ENCODE measurements around the gene ZNF503. TPM values are rescaled to one million over a fixed set of nuclear protein-coding genes. Genes with fewer than 3 reads are reported as not detected.

ZNF503 gene
- total RNA-seq, 1 donor from 2014 or later = 36.2 TPM

DNA sequence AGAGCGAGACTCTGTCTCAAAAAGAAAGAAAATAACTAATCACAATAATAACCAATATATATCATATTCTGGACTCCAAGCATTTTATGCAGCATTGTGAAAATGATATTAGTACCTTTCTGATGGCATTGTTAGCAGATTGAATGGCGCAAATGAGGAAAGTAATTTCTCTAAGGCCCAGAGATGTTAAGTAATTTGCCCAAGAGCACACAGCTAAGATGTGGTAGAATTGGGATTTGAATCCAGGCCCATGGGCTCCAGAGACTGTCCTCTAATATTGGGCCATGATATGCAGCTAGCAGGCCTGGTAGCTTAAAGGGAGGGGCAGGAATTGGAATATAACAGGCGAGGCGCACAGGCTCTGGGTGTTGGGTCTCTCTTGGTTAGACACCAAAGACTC lies 44.1 kb downstream of the ZNF503 start:
- Histone ChIP-seq H3K36me3 (no peaks in the 10 kb centered on the region), H3K27me3 (no peaks in the 10 kb centered on the region), H3K4me3 (no peak overlapping the region), H3K9me3 (no peaks in the 10 kb centered on the region), H3K4me1 (no peaks in the 10 kb centered on the region), H3K27ac (no peak overlapping the region)
- TF ChIP-seq, protein P1, sequence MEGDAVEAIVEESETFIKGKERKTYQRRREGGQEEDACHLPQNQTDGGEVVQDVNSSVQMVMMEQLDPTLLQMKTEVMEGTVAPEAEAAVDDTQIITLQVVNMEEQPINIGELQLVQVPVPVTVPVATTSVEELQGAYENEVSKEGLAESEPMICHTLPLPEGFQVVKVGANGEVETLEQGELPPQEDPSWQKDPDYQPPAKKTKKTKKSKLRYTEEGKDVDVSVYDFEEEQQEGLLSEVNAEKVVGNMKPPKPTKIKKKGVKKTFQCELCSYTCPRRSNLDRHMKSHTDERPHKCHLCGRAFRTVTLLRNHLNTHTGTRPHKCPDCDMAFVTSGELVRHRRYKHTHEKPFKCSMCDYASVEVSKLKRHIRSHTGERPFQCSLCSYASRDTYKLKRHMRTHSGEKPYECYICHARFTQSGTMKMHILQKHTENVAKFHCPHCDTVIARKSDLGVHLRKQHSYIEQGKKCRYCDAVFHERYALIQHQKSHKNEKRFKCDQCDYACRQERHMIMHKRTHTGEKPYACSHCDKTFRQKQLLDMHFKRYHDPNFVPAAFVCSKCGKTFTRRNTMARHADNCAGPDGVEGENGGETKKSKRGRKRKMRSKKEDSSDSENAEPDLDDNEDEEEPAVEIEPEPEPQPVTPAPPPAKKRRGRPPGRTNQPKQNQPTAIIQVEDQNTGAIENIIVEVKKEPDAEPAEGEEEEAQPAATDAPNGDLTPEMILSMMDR (IDR thresholded peaks at IDR 0.05) = no peak
- DNase-seq = no peak
- intact Hi-C loops (cut with DNase I) = no loop called here
- no peak for ATAC-seq

DNA sequence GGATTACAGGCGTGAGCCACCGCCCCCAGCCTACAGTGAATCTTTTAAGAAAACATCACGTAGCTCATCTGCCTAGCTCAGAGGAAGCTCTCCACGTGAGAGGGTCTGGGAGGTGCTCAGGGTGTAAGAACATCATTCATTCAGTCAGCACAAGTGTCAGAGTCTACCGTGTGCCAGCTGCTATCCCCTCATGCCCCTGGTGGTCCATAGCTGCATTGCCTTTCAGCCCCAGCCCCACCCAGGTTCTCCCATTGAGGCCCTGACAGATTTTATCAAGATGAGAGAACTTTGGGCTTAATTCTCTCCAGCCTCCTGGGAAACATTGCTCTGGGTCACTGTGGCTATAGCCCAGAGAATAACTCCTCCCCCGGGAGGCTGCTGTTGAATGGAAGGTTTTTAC lies 45.1 kb downstream of the ZNF503 start:
- Histone ChIP-seq H3K4me3 (no peak overlapping the region), H3K27me3 (no peaks in the 10 kb centered on the region), H3K36me3 (no peaks in the 10 kb centered on the region), H3K27ac (no peak overlapping the region), H3K9me3 (no peaks in the 10 kb centered on the region), H3K4me1 (no peaks in the 10 kb centered on the region)
- TF ChIP-seq, protein P1 (IDR thresholded peaks at IDR 0.05) = no peak
- no peak for DNase-seq
- intact Hi-C loops (cut with DNase I) = no loop called here
- ATAC-seq = no peak

DNA sequence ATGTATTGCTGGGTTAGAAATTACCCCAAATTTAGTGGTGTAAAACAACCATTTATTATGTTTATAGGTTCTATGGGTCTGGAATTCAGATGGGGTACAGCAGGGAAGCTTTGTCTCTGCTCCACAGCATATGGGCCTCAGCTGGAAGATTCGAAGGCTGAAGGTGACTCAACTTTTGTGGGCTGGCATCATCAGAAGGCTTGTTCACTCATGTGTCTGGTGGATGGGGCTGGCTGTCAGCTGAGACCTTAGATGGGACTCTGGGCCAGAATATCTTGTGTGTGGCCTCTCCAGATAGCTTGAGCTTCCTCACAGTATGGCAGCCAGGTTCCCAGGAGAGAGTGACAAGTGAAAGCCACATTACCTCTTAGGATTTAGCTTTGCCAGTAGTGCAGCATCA lies 45.9 kb downstream of the ZNF503 start:
- Histone ChIP-seq H3K4me1 (no peaks in the 10 kb centered on the region), H3K27ac (no peak overlapping the region), H3K27me3 (no peaks in the 10 kb centered on the region), H3K36me3 (no peaks in the 10 kb centered on the region), H3K4me3 (no peak overlapping the region), H3K9me3 (no peaks in the 10 kb centered on the region)
- TF ChIP-seq, protein P1 (IDR thresholded peaks at IDR 0.05) = no peak
- intact Hi-C loops (cut with DNase I) = no loop called here
- DNase-seq (no peak), ATAC-seq (no peak)

DNA sequence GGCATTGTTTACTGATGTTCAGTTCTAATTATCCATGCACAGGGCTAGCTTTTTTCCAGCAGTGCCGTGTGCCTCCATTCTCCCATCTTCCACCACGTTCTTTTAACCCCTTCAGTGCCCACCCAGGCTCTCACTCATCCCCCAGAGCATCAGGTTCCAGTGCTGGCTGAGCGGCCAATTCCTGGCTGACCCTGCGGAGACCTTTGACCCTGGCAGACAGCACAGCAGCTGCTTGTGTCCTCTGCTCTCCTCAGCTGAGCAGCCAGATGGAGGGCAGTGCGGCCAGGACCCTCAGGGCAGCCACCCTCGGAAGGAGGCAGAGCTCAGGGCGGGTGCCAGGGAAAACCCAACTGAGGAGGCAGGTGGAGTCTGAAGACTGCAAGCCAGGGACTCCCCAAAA lies 48.4 kb downstream of the ZNF503 start:
- DNase-seq = no peak
- no peaks in the 10 kb centered on the region for H3K4me1 ChIP-seq
- ATAC-seq = no peak

DNA sequence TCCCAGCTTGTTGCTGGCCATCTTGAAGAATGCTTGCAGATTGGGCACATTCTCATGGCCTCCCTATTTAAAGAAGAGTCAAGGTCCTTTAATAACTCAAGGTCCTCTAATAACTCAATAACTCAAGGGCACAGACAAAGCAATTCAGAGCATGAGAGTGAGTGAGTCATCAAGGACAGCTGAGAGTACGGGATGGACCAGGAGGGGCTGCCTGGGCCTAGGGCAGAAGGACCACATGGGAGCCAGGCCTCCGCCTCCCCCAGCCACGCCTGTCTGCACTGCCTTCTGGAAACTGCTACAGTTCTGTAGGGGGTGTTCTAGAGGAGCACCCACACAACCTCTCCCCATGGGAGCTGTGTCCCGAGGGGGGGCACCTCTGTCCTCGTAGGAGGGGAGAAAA lies 48.9 kb downstream of the ZNF503 start:
- H3K4me3 ChIP-seq = no peak overlapping the region
- TF ChIP-seq, protein P1 (IDR thresholded peaks at IDR 0.05) = no peak
- no peak for ATAC-seq
- H3K4me1 ChIP-seq = no peaks in the 10 kb centered on the region
- H3K9me3 ChIP-seq = no peaks in the 10 kb centered on the region
- H3K27me3 ChIP-seq = no peaks in the 10 kb centered on the region
- H3K36me3 ChIP-seq = no peaks in the 10 kb centered on the region
- intact Hi-C loops (cut with DNase I) = no loop called here
- H3K27ac ChIP-seq = no peak overlapping the region
- DNase-seq = no peak

More for the DNA sequence above, 48.4 kb downstream of the ZNF503 start:
- Histone ChIP-seq H3K27ac (no peak overlapping the region), H3K36me3 (no peaks in the 10 kb centered on the region), H3K4me3 (no peak overlapping the region), H3K9me3 (no peaks in the 10 kb centered on the region), H3K27me3 (no peaks in the 10 kb centered on the region)
- intact Hi-C loops (cut with DNase I) = no loop called here
- TF ChIP-seq, protein P1 (IDR thresholded peaks at IDR 0.05) = no peak

DNA sequence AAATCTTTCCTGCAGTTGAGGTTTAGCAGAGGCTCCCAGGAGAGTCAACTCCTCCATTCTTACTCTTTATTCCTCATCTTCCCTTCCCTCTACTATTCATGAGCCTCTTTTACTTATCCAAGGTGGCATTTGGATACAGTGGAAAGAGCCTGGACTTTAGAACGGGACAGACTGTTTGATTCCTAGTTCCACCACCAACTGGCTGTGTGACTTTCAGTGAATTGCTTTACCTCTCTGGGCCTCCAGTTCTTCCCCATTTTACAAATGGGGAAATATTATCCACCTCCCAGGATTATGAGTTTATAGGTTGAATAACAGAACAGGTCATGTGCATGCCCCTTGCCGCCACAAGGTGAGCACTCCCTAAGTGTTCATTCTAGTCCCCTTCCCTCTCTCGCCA lies 49.9 kb downstream of the ZNF503 start:
- H3K27me3 ChIP-seq = no peaks in the 10 kb centered on the region
- H3K9me3 ChIP-seq = no peaks in the 10 kb centered on the region
- TF ChIP-seq, protein P1 (IDR thresholded peaks at IDR 0.05) = no peak
- ATAC-seq (no peak), DNase-seq (no peak)
- no peaks in the 10 kb centered on the region for H3K4me1 ChIP-seq
- intact Hi-C loops (cut with DNase I) = no loop called here
- H3K4me3 ChIP-seq = no peak overlapping the region
- no peaks in the 10 kb centered on the region for H3K36me3 ChIP-seq
- no peak overlapping the region for H3K27ac ChIP-seq
